GM19328 (cell line): Measurements from ENCODE around the gene PPIL6.

Experiments used
- ATAC-seq: cut with Tn5 transposase; IDR thresholded peaks from one replicate; pipeline ENCODE4 v1.9.1; 2021; ENCODE audit warnings: mild to moderate bottlenecking, moderate library complexity; ENCODE audit not compliant: unreplicated experiment

The PPIL6 gene

GRCh38 chr6:109406196-109406595 lies 34.2 kb downstream of the PPIL6 start:
- no peak for ATAC-seq

GRCh38 chr6:109397020-109397419 lies 43.4 kb downstream of the PPIL6 start:
- ATAC-seq: no peak

- ATAC-seq: no peak
Measured at GRCh38 chr6:109396046-109396718, 44.2 kb downstream of the PPIL6 start.

GRCh38 chr6:109393886-109394281 lies 46.5 kb downstream of the PPIL6 start:
- no peak for ATAC-seq

GRCh38 chr6:109393157-109393885 lies 47.1 kb downstream of the PPIL6 start:
- no peak for ATAC-seq

- ATAC-seq: no peak
Measured at GRCh38 chr6:109389650-109390274, 50.7 kb downstream of the PPIL6 start.

- ATAC-seq: no peak
Measured at GRCh38 chr6:109388265-109388664, 52.2 kb downstream of the PPIL6 start.

GRCh38 chr6:109383438-109383940 lies 56.9 kb downstream of the PPIL6 start:
- ATAC-seq: no peak

- ATAC-seq: peak; percentile 64
Measured at GRCh38 chr6:109382576-109383437, 57.6 kb downstream of the PPIL6 start.

- peak; percentile 48 for ATAC-seq
Measured at GRCh38 chr6:109381747-109382575, 58.5 kb downstream of the PPIL6 start, which contains the start of gene CD164. CD164 (minus strand) TSS chr6:109382467; CDS start chr6:109382378, 89 bp downstream.

- no peak for ATAC-seq
Measured at GRCh38 chr6:109381061-109381746, 59.2 kb downstream of the PPIL6 start.

- ATAC-seq: no peak
Measured at GRCh38 chr6:109379711-109380110, 60.7 kb downstream of the PPIL6 start.

GRCh38 chr6:109377717-109378116 lies 62.7 kb downstream of the PPIL6 start:
- no peak for ATAC-seq

GRCh38 chr6:109374326-109374892 lies 66.0 kb downstream of the PPIL6 start:
- no peak for ATAC-seq

GRCh38 chr6:109373762-109374161 lies 66.7 kb downstream of the PPIL6 start:
- peak; percentile 93 for ATAC-seq

GRCh38 chr6:109373331-109373730 lies 67.1 kb downstream of the PPIL6 start:
- ATAC-seq: no peak

- ATAC-seq: no peak
Measured at GRCh38 chr6:109372130-109372529, 68.3 kb downstream of the PPIL6 start.

GRCh38 chr6:109370792-109371191 lies 69.6 kb downstream of the PPIL6 start:
- no peak for ATAC-seq

- ATAC-seq: no peak
Measured at GRCh38 chr6:109370336-109370735, 70.1 kb downstream of the PPIL6 start.
